GM19238 (cell line): Measurements from ENCODE around the gene PRMT2.
"Not testable (repeated sequence)": the region's sequence is repeated elsewhere in the genome, so short reads cannot be mapped to it uniquely, and the experiment has no call there.

ENCODE experiments used
- DNase-seq: peaks from one replicate; pipeline ENCODE4 v3.0.0; 2011; ENCODE audit warnings: low spot score; ENCODE audit not compliant: insufficient read length

Gene PRMT2

GRCh38 chr21:46617267-46618051 is 18.0 kb upstream of the PRMT2 start:
- no peak for DNase-seq

- DNase-seq: no peak
Measured at GRCh38 chr21:46618738-46619379, 16.6 kb upstream of the PRMT2 start.

- no peak for DNase-seq
Measured at GRCh38 chr21:46619846-46620245, 15.6 kb upstream of the PRMT2 start.

DNA sequence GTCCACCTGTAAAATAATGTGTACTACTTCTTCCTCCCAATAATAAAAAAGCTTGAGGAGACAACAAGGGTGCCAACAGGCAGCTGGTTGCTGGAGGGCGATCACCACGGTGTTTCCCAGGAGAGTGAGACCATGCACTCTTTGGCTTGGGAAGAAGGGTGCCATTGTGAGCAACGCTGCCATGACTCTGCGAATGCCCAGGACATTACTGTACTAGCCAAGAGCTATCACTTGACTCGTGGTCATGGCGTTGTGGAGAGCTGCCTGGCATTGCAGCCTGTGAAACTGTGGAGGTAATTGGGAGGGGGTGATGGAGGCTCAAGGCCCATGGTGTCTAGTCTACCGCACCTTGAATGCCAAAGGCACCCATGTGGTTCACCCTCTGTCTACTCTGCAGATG is 14.6 kb upstream of the PRMT2 start:
- DNase-seq: no peak

GRCh38 chr21:46621457-46622182 is 13.9 kb upstream of the PRMT2 start:
- DNase-seq: no peak

- no peak for DNase-seq
Measured at GRCh38 chr21:46622226-46622625, 13.2 kb upstream of the PRMT2 start.

DNA sequence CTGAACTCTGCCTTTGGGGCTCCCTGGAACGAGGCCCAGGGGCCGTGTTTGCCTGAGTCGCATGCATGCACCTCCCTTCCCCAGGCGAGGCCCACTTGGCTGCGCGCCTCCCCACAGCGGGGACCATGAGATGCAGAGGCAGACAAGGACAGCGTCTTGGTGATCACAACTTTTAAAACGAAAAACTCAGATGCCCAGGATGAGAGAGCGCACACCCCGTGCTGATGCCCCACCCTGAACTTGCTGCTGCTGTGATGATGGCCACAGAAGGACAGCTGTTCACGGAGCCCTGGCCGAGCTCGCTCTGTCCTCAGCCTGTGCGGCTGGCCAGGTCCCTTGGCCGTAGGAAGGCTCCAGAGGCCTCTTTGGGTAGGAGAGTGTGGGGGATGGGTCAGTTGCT is 11.4 kb upstream of the PRMT2 start:
- no peak for DNase-seq

DNA sequence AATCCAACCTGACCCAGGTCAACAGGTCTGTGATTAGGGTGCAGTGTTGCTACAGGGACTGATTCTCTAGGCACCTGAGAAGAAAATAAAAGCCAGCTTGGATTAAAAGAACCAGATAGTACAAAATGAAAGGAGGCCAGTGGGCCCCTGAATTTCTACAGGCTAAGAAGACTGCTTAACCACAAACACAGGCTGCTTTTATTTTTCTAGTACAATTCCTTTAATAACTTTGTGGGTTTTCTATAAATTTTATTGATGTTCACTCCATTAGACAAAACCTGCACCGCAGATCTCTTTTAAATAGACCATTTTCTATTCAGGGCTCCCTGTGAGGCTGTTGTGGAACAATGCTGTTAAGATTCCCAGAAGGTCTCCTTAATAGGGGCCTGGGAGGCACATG is 9.7 kb upstream of the PRMT2 start:
- no peak for DNase-seq

- DNase-seq: no peak
Measured at GRCh38 chr21:46626536-46626935, 8.9 kb upstream of the PRMT2 start.

DNA sequence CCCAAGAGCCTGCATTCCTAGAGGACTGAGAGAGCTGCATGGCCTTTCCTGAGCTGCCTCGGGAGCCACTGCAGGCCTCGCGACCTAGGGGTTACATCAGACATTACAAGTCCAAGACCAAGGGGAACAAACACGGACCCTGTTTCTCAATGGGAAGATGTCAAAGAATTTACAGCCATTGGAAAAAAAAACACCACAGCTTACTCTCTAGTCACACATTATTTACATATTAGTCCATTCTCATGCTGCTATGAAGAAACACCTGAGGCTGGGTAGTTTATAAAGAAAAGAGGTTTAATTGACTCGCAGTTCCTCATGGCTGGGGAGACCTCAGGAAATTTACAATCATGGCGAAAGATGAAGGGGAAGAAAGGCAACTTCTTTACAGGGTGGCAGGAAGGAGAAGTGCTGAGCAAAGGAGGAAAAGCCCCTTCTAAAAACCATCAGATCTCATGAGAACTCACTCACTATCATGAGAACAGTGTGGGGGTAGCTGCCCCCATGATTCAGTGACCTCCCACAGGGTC is 8.4 kb upstream of the PRMT2 start:
- DNase-seq: no peak

DNA sequence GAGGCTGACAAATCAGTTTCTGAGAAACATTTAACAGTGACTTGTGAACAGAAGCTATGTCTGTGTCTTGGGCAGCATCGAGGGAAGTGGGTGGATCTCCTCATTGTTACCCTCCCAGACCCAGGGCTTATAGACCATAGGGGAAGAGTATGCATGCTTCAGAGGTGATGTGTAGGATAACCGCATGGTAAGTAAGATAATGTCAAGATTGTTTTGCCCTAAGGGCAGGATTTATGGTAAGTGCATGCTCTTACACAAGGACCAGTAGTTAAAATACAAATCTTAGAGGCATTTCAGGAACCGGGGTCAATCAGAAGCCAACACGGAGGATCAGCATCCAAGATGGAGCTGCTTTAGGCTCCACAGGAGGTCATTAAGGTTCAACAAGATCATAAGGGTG is 7.7 kb upstream of the PRMT2 start:
- DNase-seq: no peak

- no peak for DNase-seq
Measured at GRCh38 chr21:46628868-46629267, 6.6 kb upstream of the PRMT2 start.

DNA sequence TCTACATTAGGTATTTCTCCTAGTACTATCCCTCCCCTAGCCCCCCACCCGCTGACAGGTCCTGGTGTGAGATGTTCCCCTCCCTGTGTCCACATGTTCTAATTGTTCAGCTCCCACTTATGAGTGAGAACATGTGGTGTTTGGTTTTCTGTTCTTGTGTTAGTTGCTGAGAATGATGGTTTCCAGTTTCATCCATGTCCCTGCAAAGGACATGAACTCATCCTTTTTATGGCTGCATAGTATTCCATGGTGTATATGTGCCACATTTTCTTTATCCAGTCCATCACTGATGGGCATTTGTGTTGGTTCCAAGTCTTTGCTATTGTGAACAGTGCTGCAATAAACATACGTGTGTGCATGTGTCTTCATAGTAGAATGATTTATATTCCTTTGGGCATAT is 4.6 kb upstream of the PRMT2 start:
- not testable (repeated sequence) for DNase-seq

GRCh38 chr21:46633566-46633965 is 1.9 kb upstream of the PRMT2 start:
- DNase-seq: no peak

DNA sequence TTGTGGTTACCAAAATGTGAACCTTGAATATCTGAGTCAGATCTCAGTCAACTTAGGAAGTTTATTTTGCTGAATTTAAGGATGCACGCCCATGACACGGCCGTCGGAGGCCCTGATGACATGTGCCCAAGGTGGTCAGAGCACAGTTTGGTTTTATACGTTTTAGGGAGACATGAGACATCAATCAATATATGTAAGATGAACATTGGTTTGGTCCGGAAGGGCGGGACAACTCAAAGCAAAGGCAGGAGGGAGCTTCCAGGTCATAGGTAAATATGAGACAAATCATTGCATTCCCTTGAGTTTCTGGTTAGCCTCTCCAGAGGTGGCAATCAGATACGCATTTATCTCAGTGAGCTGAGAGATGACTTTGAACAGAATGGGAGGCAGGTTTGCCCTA is 1.0 kb upstream of the PRMT2 start:
- DNase-seq: no peak

DNA sequence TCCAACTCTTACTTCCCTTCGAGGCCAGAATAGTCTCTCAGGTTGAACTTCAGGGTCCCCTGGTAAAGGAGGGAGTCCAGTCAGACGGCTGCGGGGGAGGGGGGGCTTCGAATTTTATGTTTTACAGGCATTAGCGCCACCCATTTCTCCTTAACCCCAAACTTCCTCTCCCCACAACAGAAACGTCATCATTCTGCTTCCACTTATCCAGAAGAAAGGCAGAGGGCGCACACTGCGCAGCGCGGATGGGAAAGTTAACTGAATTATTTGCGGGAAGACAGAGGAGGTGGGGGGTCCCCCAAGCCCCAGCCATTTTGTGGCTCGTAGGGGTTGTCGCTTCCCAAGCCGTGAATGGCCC is 529 bp upstream of the PRMT2 start:
- DNase-seq: no peak

GRCh38 chr21:46636181-46636512 is 673 bp downstream of the PRMT2 start:
- no peak for DNase-seq

- no peak for DNase-seq
Measured at GRCh38 chr21:46636550-46637285, 1.2 kb downstream of the PRMT2 start.

- DNase-seq: no peak
Measured at GRCh38 chr21:46637952-46638746, 2.7 kb downstream of the PRMT2 start.

DNA sequence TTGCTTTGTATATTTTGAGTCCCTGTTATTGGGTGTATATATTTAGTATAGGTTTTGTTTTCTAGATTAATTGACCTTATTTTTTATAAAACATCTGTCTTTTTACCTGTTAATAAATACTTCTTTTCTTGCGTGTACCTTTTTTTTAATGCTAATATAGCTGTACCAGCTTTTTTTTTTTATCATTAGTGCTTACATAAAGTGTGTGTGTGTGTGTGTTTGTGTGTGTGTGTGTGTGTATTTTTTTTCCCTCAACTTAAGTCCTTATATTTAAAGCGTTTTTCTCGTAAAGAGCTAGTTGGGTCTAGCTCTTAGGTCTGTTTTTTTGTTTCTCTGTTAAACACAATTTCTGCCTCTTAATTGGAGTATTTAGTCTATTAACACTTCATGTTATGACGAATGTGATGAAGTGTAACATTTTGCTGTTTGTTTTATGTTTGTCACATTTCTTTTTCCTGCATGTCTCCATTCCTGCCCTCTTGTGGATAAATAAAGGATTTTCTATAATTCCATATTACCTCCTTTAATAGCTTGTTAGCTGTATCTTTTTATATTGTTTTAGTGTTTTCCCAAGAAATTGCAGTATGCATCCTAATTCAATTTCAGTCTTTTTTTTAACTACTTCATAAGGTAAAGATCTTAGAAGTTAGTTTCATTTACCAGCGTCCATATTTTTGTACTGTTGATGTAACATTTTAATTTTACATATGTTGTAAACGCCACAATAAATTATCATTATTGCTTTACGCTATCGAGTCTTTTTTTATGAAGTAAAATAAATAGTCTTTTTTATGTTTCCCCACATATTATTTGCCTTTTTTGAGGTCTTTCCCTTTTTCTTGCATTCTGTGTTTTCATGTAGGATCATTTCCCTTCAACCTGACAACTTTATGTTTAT is 4.3 kb downstream of the PRMT2 start:
- DNase-seq: no peak
